ENCODE measurements around the gene ITPR1.

ITPR1 gene

GRCh38 chr3:4882548-4882947 lies 389.4 kb downstream of the ITPR1 start:
- no peak for DNase-seq

GRCh38 chr3:4883011-4883410 lies 389.9 kb downstream of the ITPR1 start:
- no peak for DNase-seq

- DNase-seq, result no peak
Observed at GRCh38 chr3:4884888-4885287, 391.7 kb downstream of the ITPR1 start.

GRCh38 chr3:4885316-4885715 lies 392.2 kb downstream of the ITPR1 start:
- DNase-seq, result no peak

DNA sequence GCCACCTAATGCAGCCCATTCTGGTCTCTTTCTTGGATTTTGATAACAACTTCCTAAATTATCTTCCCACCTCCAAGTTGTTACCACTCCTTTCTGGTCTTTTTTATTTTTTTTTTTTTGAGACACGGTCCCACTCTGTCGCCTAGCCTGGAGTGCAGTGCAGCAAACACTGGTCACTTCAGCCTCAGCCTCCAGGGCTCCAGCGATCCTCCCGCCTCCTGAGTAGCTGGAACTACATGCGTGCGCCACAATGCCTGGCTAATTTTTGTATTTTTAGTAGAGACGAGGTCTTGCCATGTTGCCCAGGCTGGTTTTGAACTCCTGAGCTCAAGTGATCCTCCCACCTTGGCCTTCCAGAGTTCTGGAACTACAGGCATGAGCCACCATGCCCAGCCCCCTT lies 393.3 kb downstream of the ITPR1 start:
- no peak for DNase-seq

GRCh38 chr3:4887177-4887576 lies 394.0 kb downstream of the ITPR1 start:
- no peak for DNase-seq

- DNase-seq, result no peak
Observed at GRCh38 chr3:4888913-4889846, 396.0 kb downstream of the ITPR1 start.

GRCh38 chr3:4889896-4890295 lies 396.7 kb downstream of the ITPR1 start:
- DNase-seq, result no peak

GRCh38 chr3:4894891-4895530 lies 401.9 kb downstream of the ITPR1 start:
- DNase-seq, result no peak

DNA sequence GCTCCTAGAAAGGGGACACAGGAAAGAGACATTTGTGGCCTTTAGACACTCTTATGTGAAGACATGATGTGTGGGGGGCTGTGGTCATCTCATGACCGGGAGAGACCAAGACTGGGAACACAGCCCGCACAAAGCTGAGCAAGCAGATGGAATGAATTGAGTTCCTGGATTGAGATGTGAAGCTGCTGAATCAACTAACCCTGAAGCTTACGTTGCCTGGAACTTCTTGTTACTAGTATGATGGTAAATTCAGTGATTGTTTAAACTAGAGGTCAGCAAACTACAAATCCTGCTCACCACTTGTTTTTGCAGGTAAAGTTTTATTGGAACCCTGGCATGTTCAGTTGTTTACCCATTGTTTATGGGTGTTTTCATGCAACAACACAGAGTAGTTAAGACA lies 402.7 kb downstream of the ITPR1 start:
- DNase-seq, result no peak

All from stimulated activated CD4-positive, alpha-beta T cell treated with anti-CD3 and anti-CD28 coated beads, Interleukin-4, amount 100 ng/mL, for 1 hour (primary cell).